Ectodermal cell (in vitro differentiated cells): Measurements from ENCODE around the gene MAGI2.
"Not testable (repeated sequence)": the region's sequence is repeated elsewhere in the genome, so short reads cannot be mapped to it uniquely, and the experiment has no call there.

Source experiments
- H3K27ac ChIP-seq: 2 replicates; pipeline ENCODE4 v1.7.0; 2013; ENCODE audit warnings: mild to moderate bottlenecking, low read depth, low read length; ENCODE audit not compliant: insufficient read depth, poor library complexity, severe bottlenecking
- H3K27me3 ChIP-seq: 2 replicates; pipeline ENCODE4 v1.7.0; 2013; ENCODE audit warnings: mild to moderate bottlenecking, low read length; ENCODE audit not compliant: insufficient read depth, control insufficient read depth, poor library complexity, severe bottlenecking
- H3K36me3 ChIP-seq: one replicate; pipeline ENCODE4 v1.7.0; 2013; ENCODE audit warnings: low read length; ENCODE audit not compliant: control insufficient read depth, insufficient read depth
- H3K4me1 ChIP-seq: one replicate; pipeline ENCODE4 v1.7.0; 2013; ENCODE audit warnings: low read length; ENCODE audit not compliant: control insufficient read depth, insufficient read depth
- H3K4me3 ChIP-seq: 2 replicates; pipeline ENCODE4 v1.7.0; 2013; ENCODE audit warnings: low read depth, low read length, control low read depth; ENCODE audit not compliant: insufficient read depth
- H3K9me3 ChIP-seq: 2 replicates; pipeline ENCODE4 v1.7.0; 2013; ENCODE audit warnings: mild to moderate bottlenecking, low read length, moderate library complexity; ENCODE audit not compliant: control insufficient read depth
- WGBS, 2 experiments: methylation state at CpG; one replicate each; pipeline ENCODE4 v1.1.7; 2013; ENCODE audit warnings: missing lambda C conversion rate in 2 of 2; 5-methylcytosine and 5-hydroxymethylcytosine counted together

The MAGI2 gene

DNA sequence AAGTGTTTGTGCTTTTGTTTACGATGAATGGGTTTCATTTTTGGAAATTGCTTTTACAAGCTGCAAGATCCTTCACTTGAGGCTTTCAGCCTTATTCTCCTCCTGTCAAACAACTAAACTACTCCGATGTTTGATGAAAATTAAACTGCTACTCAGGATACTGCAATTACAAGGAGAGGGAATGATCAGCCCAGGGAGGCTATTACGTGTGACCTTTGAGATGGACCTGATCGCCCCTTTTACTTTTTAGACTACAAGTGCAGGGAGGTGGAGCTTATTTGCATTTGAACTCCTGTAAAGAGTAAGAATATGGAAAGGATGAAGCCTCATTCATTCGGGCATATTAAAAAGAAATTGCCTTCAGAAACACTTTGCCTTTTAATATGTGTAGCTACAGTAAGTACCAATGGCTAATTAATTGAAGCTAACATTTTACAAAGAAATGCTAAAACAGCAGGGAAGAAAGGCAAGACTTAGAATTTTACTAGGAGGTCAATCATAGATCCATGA lies 1435.8 kb downstream of the MAGI2 start:
- peak overlapping the region; percentile 6 for H3K4me3 ChIP-seq
- H3K36me3 ChIP-seq, result no peaks in the 10 kb centered on the region
- H3K9me3 ChIP-seq, result no peaks in the 10 kb centered on the region
- no peak overlapping the region for H3K27ac ChIP-seq
- 44 to 63% methylated on average over 4 to 5 of the region's 5 CpGs for WGBS, 2 experiments
- H3K27me3 ChIP-seq, result peaks cover 9% of the 10 kb centered on the region
- peaks cover 17% of the 10 kb centered on the region for H3K4me1 ChIP-seq

DNA sequence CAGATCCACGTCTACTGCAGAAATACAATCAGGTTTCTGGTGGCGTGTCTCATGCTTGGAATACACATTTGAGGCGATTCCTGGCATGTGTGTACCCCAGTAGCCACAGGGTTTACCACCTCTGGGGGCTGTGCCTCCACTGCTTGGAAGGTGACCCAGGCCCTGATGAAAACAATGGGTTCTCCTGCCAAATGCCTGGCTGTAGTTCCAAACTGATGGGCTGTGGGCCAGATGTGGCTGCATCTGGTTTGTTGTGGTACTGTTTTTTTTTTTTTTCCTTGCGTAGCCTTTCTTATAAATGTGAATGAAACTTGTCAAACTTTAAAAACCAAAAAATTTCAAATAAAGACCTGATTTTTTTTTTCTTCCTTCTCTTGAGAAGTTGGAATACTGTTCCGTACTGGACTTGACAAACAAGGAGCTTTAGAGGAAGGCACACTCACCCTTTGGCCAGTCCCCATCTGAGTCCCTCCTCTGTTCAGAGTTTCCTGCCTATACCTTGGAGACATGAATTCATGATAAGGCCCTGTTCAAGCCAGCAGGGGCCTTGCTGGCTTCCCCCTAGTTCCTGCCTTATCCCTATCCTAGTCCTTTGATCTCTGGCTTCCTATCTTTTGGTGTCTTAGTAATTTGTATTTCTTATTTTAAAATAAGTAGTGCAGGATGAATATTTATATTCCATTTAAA lies 1437.8 kb downstream of the MAGI2 start:
- WGBS, 2 experiments, result 95 to 96% methylated on average over 4 of the region's 5 CpGs
- no peaks in the 10 kb centered on the region for H3K9me3 ChIP-seq
- H3K36me3 ChIP-seq, result no peaks in the 10 kb centered on the region
- no peak overlapping the region for H3K27ac ChIP-seq
- peaks cover 9% of the 10 kb centered on the region for H3K27me3 ChIP-seq
- peaks cover 17% of the 10 kb centered on the region for H3K4me1 ChIP-seq
- H3K4me3 ChIP-seq, result no peak overlapping the region

DNA sequence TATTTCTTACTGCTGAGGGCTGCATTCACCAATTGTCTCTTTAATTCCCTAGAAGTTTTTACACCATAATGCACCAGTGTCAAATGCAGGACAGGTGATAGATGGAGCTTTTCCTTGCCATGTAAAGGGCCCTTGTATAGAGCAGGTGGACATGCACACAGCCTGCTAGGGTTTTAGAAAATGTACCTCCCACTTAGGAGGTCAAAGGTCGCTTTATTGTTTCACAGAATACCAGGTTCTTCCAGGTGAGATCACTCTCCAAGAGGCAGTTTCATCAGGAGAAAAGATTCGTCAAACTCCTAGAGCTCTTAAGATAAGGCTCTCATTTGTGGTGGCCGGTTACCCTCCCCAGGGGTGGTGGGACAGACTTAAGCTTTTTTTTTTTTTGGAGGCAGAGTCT lies 1439.1 kb downstream of the MAGI2 start:
- 76 to 81% methylated on average over 3 of the region's 3 CpGs for WGBS, 2 experiments
- H3K4me1 ChIP-seq, result peaks cover 17% of the 10 kb centered on the region
- H3K4me3 ChIP-seq, result no peak overlapping the region
- no peaks in the 10 kb centered on the region for H3K9me3 ChIP-seq
- H3K36me3 ChIP-seq, result no peaks in the 10 kb centered on the region
- H3K27ac ChIP-seq, result no peak overlapping the region
- H3K27me3 ChIP-seq, result peaks cover 9% of the 10 kb centered on the region

DNA sequence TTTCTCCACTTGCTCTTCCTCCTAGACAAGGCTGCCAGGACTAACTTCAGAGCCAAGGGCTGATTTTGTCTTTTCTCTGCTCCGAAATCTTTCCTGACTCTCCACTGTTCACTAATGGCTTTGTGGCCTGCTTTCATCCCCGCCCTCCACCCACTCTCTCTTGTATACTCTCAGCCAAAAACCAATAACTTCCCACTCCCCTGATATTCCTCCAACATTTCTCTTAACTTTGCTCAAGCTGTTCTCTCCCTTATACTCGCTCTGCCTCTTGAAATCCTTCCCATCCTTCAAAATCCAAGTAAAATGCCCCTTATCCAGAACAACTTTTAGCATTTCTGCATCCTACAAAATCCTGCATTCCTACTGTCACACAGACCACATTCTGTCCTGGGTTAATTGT lies 1440.1 kb downstream of the MAGI2 start:
- Histone ChIP-seq H3K36me3 (no peaks in the 10 kb centered on the region), H3K4me3 (no peak overlapping the region), H3K27me3 (peaks cover 1% of the 10 kb centered on the region), H3K4me1 (peaks cover 16% of the 10 kb centered on the region), H3K9me3 (no peaks in the 10 kb centered on the region), H3K27ac (no peak overlapping the region)
- 72 to 74% methylated on average over 3 of the region's 3 CpGs for WGBS, 2 experiments

DNA sequence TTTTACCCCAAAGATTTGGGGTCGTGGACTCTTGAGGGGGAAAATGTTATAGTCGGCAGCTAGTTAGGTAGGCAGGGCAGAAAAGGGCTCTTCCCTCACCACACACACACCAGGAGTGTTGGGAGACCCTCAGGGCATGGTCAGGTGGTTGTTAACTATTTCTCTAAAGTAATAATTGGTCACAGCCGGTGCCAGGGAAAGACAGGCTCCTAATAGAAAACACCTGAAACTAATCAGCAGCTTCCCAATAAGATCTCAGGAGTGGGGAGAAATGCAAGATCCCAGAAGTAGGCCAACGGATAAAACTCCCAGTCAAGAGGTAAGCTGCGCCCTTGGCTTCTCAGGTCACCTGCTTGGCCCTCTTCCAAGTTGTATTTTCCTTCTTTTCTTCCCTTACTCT lies 1441.8 kb downstream of the MAGI2 start:
- 72 to 83% methylated on average over 4 of the region's 5 CpGs for WGBS, 2 experiments
- Histone ChIP-seq H3K4me1 (peaks cover 5% of the 10 kb centered on the region), H3K4me3 (no peak overlapping the region), H3K9me3 (no peaks in the 10 kb centered on the region), H3K27me3 (no peaks in the 10 kb centered on the region), H3K27ac (no peak overlapping the region), H3K36me3 (no peaks in the 10 kb centered on the region)

DNA sequence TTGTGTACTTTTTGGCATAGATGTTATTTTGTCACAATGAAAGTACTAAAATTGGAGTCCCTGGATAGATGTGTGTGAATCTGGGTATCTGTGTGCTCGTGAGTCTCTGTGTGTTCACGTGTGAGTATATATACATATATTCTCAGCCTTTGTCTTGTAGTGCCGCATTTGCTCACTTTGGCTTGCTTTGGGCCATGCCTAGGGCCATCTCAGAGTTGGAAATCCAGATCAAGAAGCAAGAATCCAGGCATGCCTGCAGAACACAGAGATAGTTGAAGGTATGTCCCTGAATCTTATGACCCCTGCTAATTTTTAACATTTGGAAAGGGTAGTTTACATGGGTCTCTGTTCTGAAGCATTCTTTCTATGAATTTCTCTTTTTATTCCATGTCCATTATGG lies 1446.2 kb downstream of the MAGI2 start:
- Histone ChIP-seq H3K27ac (no peak overlapping the region), H3K4me3 (no peak overlapping the region), H3K27me3 (no peaks in the 10 kb centered on the region), H3K36me3 (no peaks in the 10 kb centered on the region), H3K9me3 (no peaks in the 10 kb centered on the region), H3K4me1 (no peaks in the 10 kb centered on the region)
- WGBS, 2 experiments, result 97 to 100% methylated on average over 1 to 3 of the region's 3 CpGs

DNA sequence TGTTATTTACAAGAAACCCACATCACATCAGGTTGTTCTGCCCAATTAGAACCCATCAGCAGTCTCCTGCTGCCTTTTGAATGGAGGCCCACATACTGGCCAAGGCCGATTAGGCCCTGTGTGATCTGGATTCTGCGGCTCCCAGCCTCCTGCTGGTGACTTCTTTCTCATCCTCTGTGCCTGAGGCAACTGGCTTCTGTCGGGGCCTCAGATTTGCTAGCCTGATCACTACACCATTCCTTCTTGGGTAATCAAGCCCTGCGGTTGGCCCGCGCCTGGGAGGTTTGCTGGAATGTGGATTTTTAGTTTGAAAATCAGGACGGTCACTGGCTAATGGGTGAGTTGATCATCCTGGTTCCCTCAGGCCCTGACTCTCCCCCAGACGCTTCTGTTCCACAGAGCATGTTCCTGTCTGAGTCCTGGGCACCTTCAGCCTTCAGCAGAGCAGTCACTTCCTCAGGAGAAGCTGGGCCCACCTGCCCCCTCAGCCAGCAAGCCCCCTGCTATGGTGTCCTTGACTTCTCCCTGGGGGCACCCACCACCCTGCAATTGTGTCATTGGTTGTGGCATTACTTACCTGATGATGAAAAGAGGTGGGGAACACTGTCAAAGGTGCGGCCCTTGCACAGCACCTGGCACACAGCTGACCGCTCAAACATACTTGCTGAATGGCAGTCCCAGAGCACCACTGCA lies 1447.3 kb downstream of the MAGI2 start:
- Histone ChIP-seq H3K4me1 (no peaks in the 10 kb centered on the region), H3K27me3 (no peaks in the 10 kb centered on the region), H3K4me3 (no peak overlapping the region), H3K9me3 (no peaks in the 10 kb centered on the region), H3K27ac (no peak overlapping the region), H3K36me3 (no peaks in the 10 kb centered on the region)
- 84 to 86% methylated on average over 10 of the region's 10 CpGs for WGBS, 2 experiments

DNA sequence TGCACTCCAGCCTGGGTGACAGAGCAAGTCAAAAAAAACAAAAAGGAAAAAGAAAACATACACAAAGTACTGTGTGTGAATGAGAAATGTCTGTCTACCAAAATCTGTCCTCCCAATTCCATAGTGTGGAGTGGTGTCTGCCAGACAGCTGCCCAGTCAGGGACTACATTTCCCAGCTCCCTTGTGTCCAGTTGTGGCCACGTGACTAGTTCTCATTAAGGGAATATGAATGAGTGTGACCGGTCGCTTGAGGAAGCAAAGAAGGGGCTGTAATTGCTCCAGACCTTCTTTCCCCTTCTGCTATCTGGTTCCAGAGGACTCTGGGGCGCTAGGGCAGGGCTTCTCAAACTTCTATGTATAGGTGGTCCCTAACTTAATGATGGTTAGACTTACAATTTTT lies 1450.8 kb downstream of the MAGI2 start:
- Histone ChIP-seq H3K36me3 (no peaks in the 10 kb centered on the region), H3K27ac (no peak overlapping the region), H3K27me3 (no peaks in the 10 kb centered on the region), H3K4me3 (no peak overlapping the region), H3K4me1 (no peaks in the 10 kb centered on the region), H3K9me3 (no peaks in the 10 kb centered on the region)
- 91 to 95% methylated on average over 4 of the region's 4 CpGs for WGBS, 2 experiments

DNA sequence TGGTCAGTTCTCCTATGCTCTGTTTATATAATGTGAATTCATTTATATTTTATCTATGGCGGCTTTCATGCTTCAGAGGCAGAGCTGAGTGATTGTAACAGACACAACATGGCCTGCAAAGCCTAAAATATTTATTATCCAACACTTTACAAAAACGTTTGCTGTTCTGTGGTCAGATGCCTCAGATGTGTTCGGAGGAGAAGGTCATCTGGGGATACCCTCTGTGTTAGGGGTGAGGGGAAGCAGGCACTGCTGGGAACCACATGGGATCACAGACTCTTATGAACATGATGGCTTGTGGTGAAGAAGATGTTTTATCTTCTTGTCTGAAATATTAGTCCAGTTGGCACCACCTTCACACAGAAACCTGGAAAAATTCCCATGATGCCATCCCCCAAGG lies 1451.4 kb downstream of the MAGI2 start:
- 77 to 97% methylated on average over 3 of the region's 3 CpGs for WGBS, 2 experiments
- H3K36me3 ChIP-seq, result no peaks in the 10 kb centered on the region

DNA sequence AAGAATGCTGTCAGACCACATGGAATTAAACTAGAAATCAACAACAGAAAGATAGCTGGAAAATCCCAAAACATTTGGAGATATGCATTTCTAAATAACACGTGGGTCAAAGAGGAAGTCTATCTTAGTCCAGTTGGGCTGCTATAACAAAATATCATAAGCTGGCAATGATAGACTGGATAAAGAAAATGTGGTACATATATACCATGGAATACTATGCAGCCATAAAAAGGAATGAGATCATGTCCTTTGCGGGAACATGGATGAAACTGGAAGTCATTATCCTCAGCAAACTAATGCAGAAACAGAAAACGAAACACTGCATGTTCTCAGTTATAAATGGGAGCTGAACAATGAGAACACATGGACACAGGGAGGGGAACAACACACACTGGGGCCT lies 1454.3 kb downstream of the MAGI2 start:
- H3K36me3 ChIP-seq, H3K27me3 ChIP-seq, H3K4me3 ChIP-seq, H3K9me3 ChIP-seq, H3K4me1 ChIP-seq, H3K27ac ChIP-seq: not testable (repeated sequence)
- 45 to 62% methylated on average over 2 to 3 of the region's 3 CpGs for WGBS, 2 experiments

More for the DNA sequence above, 1451.4 kb downstream of the MAGI2 start:
- Histone ChIP-seq H3K4me1 (no peaks in the 10 kb centered on the region), H3K4me3 (no peak overlapping the region), H3K9me3 (no peaks in the 10 kb centered on the region), H3K27me3 (no peaks in the 10 kb centered on the region), H3K27ac (no peak overlapping the region)
